ENCODE measurements around the gene TAS1R3.

TAS1R3 gene

DNA sequence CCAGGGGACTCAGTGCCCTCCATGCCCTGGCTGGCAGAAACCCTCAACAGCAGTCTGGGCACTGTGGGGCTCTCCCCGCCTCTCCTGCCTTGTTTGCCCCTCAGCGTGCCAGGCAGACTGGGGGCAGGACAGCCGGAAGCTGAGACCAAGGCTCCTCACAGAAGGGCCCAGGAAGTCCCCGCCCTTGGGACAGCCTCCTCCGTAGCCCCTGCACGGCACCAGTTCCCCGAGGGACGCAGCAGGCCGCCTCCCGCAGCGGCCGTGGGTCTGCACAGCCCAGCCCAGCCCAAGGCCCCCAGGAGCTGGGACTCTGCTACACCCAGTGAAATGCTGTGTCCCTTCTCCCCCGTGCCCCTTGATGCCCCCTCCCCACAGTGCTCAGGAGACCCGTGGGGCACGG is 2.8 kb upstream of the TAS1R3 start:
- Histone ChIP-seq H3K9me3 (ENCODE audit: insufficient read depth, low read length) (no peaks in the 10 kb centered on the region), H3K9me2 (replicated peaks; ENCODE audit: insufficient read depth, low read length) (no peaks in the 10 kb centered on the region), H3K36me3 (ENCODE audit: low read length) (no peaks in the 10 kb centered on the region), H4K20me1 (ENCODE audit: low read depth, low read length) (no peaks in the 10 kb centered on the region; the same call in 1 of the 2 replicates), H3K79me2 (ENCODE audit: insufficient read depth, low read length) (peaks cover 17% of the 10 kb centered on the region), H3F3A (ENCODE audit: insufficient read depth) (no peaks in the 10 kb centered on the region; the same call in 1 of the 2 replicates), H3K27me3 (ENCODE audit: low read length) (no peaks in the 10 kb centered on the region), H2AFZ (ENCODE audit: low read depth, low read length, severe bottlenecking) (no peak overlapping the region), H3K9ac (ENCODE audit: low read length) (no peak overlapping the region), H3K4me2 (ENCODE audit: low read depth, low read length, poor library complexity, severe bottlenecking) (no peak overlapping the region), H3K4me3 (ENCODE audit: insufficient read depth, low read length, poor library complexity, severe bottlenecking) (no peak overlapping the region), H3K27ac (ENCODE audit: low read depth, low read length) (no peak overlapping the region)
- TF ChIP-seq, protein P1, sequence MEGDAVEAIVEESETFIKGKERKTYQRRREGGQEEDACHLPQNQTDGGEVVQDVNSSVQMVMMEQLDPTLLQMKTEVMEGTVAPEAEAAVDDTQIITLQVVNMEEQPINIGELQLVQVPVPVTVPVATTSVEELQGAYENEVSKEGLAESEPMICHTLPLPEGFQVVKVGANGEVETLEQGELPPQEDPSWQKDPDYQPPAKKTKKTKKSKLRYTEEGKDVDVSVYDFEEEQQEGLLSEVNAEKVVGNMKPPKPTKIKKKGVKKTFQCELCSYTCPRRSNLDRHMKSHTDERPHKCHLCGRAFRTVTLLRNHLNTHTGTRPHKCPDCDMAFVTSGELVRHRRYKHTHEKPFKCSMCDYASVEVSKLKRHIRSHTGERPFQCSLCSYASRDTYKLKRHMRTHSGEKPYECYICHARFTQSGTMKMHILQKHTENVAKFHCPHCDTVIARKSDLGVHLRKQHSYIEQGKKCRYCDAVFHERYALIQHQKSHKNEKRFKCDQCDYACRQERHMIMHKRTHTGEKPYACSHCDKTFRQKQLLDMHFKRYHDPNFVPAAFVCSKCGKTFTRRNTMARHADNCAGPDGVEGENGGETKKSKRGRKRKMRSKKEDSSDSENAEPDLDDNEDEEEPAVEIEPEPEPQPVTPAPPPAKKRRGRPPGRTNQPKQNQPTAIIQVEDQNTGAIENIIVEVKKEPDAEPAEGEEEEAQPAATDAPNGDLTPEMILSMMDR (IDR thresholded peaks at IDR 0.05; ENCODE audit: insufficient read depth, low read length, poor library complexity, severe bottlenecking), result no peak
- TF ChIP-seq EZH2phosphoT487 (conservative IDR thresholded peaks at IDR 0.05; ENCODE audit: low read length), result no peak

- Histone ChIP-seq H2AFZ (ENCODE audit: low read depth, low read length, severe bottlenecking) (no peak overlapping the region), H3K27me3 (ENCODE audit: low read length) (no peaks in the 10 kb centered on the region), H3K79me2 (ENCODE audit: insufficient read depth, low read length) (peaks cover 9% of the 10 kb centered on the region), H3F3A (ENCODE audit: insufficient read depth) (no peaks in the 10 kb centered on the region; the same call in 1 of the 2 replicates), H3K9ac (ENCODE audit: low read length) (no peak overlapping the region), H3K4me2 (ENCODE audit: low read depth, low read length, poor library complexity, severe bottlenecking) (no peak overlapping the region), H4K20me1 (ENCODE audit: low read depth, low read length) (no peaks in the 10 kb centered on the region), H3K9me2 (replicated peaks; ENCODE audit: insufficient read depth, low read length) (no peaks in the 10 kb centered on the region), H3K9me3 (ENCODE audit: insufficient read depth, low read length) (no peaks in the 10 kb centered on the region), H3K4me3 (ENCODE audit: insufficient read depth, low read length, poor library complexity, severe bottlenecking) (no peak overlapping the region), H3K36me3 (ENCODE audit: low read length) (no peaks in the 10 kb centered on the region), H3K27ac (ENCODE audit: low read depth, low read length) (no peak overlapping the region)
- no peak for TF ChIP-seq EZH2phosphoT487 (conservative IDR thresholded peaks at IDR 0.05; ENCODE audit: low read length)
- TF ChIP-seq, protein P1 (IDR thresholded peaks at IDR 0.05; ENCODE audit: insufficient read depth, low read length, poor library complexity, severe bottlenecking), result no peak
These were observed 1.5 kb upstream of the TAS1R3 start for GRCh38 chr1:1329304-1330210.

DNA sequence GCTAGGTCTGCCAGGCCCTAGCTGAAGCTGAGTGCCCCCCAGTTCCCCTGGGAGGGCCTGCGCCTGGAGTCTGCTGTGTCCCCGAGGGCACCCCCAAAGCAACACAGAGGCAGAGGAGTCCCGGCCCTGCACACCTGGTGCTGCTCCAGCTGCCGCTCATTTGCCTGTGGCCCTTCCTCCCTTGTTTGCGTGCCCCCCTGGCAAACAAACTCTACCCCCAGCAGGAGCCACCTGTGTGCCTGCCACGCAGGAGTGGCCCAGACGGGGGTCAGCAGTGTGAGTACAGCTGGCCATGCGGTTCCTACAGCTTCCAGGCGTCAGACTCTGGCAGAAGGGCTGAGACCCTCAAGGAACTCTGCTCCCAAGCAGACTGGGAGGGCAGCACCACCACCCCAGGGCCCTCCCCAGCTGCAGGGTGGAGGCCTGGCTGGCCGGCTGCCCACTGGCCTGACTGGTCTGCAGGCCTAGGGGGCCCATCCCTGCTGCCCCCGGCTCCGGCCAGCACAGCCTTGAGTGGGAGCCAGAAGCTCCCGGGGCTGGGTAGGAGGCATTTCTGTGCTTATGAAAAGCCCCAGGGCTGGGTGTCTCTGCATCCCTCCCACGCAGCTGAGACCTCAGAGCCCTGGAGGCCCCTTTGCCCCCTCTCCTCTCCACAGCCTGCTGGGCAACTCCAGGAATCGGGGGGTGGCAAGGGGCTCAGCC is 563 bp upstream of the TAS1R3 start:
- Histone ChIP-seq H3K36me3 (ENCODE audit: low read length) (no peaks in the 10 kb centered on the region), H3K9ac (ENCODE audit: low read length) (no peak overlapping the region), H3K4me2 (ENCODE audit: low read depth, low read length, poor library complexity, severe bottlenecking) (no peak overlapping the region), H3K27me3 (ENCODE audit: low read length) (no peaks in the 10 kb centered on the region), H3K9me2 (replicated peaks; ENCODE audit: insufficient read depth, low read length) (no peaks in the 10 kb centered on the region), H2AFZ (ENCODE audit: low read depth, low read length, severe bottlenecking) (no peak overlapping the region), H3K4me3 (ENCODE audit: insufficient read depth, low read length, poor library complexity, severe bottlenecking) (no peak overlapping the region), H3K27ac (ENCODE audit: low read depth, low read length) (no peak overlapping the region), H3K9me3 (ENCODE audit: insufficient read depth, low read length) (no peaks in the 10 kb centered on the region), H3K79me2 (ENCODE audit: insufficient read depth, low read length) (0 out of 2 replicates have a peak, but pooled peaks cover under 1% of the 10 kb centered on the region), H3F3A (ENCODE audit: insufficient read depth) (no peaks in the 10 kb centered on the region), H4K20me1 (ENCODE audit: low read depth, low read length) (no peaks in the 10 kb centered on the region)
- TF ChIP-seq, protein P1 (IDR thresholded peaks at IDR 0.05; ENCODE audit: insufficient read depth, low read length, poor library complexity, severe bottlenecking), result no peak
- TF ChIP-seq EZH2phosphoT487 (conservative IDR thresholded peaks at IDR 0.05; ENCODE audit: low read length), result no peak

Measured in SU-DHL-6 (cell line).